Measurements from ENCODE around the gene MAN2A2.
"Not testable (repeated sequence)": the region's sequence is repeated elsewhere in the genome, so short reads cannot be mapped to it uniquely, and the experiment has no call there.

Gene MAN2A2

DNA sequence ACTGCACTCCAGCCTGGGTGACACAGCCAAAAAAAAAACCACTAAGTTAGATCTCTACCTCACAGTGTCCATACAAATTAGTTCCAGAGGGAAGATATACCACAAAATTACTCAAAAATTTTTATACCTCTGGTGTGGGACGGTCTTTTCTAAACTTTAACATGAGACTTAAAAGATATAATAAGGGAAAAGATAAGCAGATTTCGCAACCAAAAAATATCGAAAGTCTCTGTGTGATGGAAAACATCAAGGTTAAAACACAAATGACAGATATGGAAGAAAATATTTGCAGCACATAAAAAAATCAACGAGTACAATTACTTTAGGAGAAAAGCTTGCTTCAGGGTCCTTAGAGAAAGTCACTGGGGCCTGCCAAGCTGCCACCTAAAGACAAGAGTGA is 18.8 kb downstream of the MAN2A2 start:
- CTCF ChIA-PET: interaction anchor here (0.7 to 2.6 kb wide), 4 partner anchors 11 to 274 kb away, joined by 3 to 13 read pairs (median 8); partner anchors contain the start of genes HDDC3, MAN2A2 and UNC45A
- H3K9me3 Mint-ChIP-seq: no peaks in the 10 kb centered on the region
- H3K27me3 Mint-ChIP-seq: no peaks in the 10 kb centered on the region
- peaks cover 56% of the 10 kb centered on the region for H3K36me3 Mint-ChIP-seq
- H3K4me3 Mint-ChIP-seq: no peak overlapping the region
- peaks cover 6% of the 10 kb centered on the region for H3K4me1 Mint-ChIP-seq
- no peak overlapping the region for H3K27ac Mint-ChIP-seq
- no peak for DNase-seq

DNA sequence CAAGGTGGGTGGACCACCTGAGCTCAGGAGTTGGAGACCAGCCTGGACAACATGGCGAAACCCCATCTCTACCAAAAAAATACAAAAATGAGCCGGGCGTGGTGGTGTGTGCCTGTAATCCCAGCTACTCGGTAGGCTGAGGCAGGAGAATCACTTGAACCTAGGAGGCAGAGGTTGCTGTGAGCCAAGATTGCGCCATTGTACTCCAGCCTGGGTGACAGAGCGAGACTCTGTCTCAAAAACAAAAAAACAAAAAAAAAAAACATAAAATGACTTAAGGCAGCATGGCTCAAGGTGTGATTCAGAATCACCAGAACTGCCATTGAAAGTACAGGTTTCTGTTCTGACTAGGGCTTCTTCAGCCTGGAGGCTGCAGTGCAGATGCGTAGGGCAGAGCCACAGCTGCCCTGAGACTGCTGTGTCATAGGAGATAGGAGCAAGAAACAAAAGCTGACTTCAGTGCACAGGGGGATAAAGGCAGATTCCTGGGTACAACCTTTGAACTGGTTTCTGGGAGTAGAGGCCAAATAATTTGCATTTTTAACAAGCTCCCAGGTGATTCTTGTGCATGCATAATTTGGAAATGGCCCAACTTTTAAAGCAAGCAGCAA is 19.7 kb downstream of the MAN2A2 start:
- not testable (repeated sequence) for H3K9me3 Mint-ChIP-seq, H3K27ac Mint-ChIP-seq, H3K27me3 Mint-ChIP-seq, DNase-seq, H3K4me1 Mint-ChIP-seq, H3K4me3 Mint-ChIP-seq
- CTCF ChIA-PET: interaction anchor here (0.7 to 2.6 kb wide), 5 partner anchors 8 to 275 kb away, joined by 3 to 13 read pairs (median 6); partner anchors contain the start of genes HDDC3, MAN2A2 and UNC45A
- peaks cover 48% of the 10 kb centered on the region for H3K36me3 Mint-ChIP-seq

DNA sequence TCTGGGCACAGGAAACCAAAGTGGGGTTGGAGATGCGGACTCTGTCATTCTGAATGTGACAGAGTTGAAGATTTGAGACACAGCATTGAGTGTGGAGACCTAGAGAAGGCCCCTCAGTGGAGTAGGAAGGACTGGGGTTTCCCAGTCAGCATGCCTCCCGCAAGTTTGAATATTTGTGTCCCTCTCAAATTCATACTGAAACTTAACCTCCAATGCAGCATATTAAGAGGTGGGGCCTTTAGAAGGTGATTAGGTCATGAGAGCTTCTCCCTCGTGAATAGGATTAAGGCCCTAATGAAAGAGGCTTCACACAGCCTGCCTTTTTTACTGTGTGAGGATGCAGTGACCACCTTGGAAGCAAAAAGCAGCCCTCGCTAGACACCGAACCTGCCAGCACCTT is 21.3 kb downstream of the MAN2A2 start:
- Mint-ChIP-seq H3K4me3 (no peak overlapping the region), H3K27ac (peak overlapping the region; percentile 28), H3K27me3 (no peaks in the 10 kb centered on the region), H3K36me3 (peaks cover 42% of the 10 kb centered on the region), H3K9me3 (no peaks in the 10 kb centered on the region), H3K4me1 (peaks cover 15% of the 10 kb centered on the region)
- CTCF ChIA-PET: interaction anchor here (1.5 to 2.5 kb wide), 2 partner anchors 10 to 20 kb away, joined by 4 to 10 read pairs; partner anchors contain the start of gene UNC45A
- DNase-seq: no peak

DNA sequence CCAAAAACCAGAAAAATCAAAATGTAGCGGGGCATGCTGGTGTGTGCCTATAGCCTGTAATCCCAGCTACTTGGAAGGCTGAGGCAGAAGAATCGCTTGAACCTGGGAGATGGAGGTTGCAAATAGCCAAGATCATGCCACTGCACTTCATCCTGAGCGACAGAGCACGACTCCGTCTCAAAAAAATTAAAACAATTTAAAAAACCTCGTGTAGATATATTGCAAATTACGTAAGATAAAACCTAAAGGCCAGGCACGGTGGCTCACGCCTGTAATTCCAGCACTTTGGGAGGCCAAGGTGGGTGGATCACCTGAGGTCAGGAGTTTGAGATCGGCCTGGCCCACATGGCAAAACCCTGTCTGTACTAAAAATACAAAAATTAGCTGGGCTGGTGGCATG is 23.7 kb downstream of the MAN2A2 start:
- DNase-seq, H3K4me3 Mint-ChIP-seq, H3K9me3 Mint-ChIP-seq, H3K27me3 Mint-ChIP-seq, H3K27ac Mint-ChIP-seq: not testable (repeated sequence)
- CTCF ChIA-PET: interaction anchor here (1.0 to 1.1 kb wide), 2 partner anchors 21 to 29 kb away, joined by 3 read pairs; no protein-coding TSS in a partner anchor
- H3K36me3 Mint-ChIP-seq: peaks cover 26% of the 10 kb centered on the region
- H3K4me1 Mint-ChIP-seq: peaks cover 37% of the 10 kb centered on the region

DNA sequence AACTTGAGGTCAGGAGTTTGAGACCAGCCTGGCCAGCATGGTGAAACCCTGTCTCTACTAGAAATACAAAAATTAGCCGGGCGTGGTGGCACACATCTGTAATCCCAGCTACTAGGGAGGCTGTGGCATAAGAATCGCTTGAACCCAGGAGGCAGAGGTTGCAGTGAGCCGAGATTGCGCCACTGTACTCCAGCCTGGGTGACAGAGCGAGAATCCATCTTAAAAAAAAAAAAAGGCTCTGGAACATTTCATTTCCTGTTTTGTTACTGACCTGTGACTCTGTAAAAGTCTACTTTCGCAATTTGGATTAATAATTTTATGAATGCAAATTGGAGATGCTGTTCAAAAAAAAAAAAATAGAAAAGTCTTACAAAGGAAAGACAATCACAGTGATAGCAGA is 25.0 kb downstream of the MAN2A2 start:
- CTCF ChIA-PET, H3K27me3 Mint-ChIP-seq, DNase-seq, H3K9me3 Mint-ChIP-seq: not testable (repeated sequence)
- Mint-ChIP-seq H3K36me3 (peaks cover 20% of the 10 kb centered on the region), H3K4me3 (peak overlapping the region; percentile 54), H3K27ac (peak overlapping the region; percentile 74), H3K4me1 (peaks cover 44% of the 10 kb centered on the region)

DNA sequence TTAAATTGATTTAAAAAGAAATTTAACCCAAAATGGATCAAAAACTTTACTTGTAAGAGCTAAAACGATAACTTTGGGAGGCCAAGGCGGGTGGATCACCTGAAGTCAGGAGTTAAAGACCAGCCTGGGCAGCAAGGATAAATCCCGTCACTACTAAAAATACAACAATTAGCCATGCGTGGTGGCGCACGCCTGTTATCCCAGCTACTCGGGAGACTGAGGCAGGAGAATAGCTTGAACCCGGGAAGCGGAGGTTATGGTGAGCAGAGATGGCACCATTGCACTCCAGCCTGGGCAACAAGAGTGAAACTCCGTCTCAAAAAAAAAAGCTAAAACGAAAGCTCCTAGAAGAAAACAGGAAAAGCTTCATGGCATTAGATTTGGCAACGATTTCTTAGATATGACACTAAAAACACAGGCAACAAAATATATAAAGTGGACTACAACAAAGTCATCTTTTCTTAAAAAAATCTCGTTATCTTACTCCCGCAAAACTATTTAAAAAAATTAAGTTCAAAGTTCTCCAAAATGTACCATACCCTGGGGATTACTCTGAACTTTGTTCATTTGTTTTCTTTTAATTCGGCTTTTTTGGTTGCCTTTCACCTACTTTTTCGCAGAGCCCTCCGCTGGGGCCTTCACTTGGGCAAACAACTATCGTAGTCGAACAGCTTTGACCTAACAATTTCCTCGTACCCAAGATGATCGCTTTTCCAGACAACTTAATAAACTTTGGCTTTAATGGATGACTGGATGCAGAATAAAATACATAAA is 26.3 kb downstream of the MAN2A2 start:
- Mint-ChIP-seq H3K4me3 (peak overlapping the region; percentile 98), H3K27me3 (no peaks in the 10 kb centered on the region), H3K36me3 (peaks cover 14% of the 10 kb centered on the region), H3K9me3 (no peaks in the 10 kb centered on the region), H3K27ac (peak overlapping the region; percentile 100), H3K4me1 (peaks cover 57% of the 10 kb centered on the region)
- DNase-seq: no peak
- CTCF ChIA-PET: interaction anchor here (1.0 to 8.1 kb wide), 2 partner anchors 26 to 636 kb away, joined by 3 to 160 read pairs; partner anchors contain the start of gene MAN2A2

DNA sequence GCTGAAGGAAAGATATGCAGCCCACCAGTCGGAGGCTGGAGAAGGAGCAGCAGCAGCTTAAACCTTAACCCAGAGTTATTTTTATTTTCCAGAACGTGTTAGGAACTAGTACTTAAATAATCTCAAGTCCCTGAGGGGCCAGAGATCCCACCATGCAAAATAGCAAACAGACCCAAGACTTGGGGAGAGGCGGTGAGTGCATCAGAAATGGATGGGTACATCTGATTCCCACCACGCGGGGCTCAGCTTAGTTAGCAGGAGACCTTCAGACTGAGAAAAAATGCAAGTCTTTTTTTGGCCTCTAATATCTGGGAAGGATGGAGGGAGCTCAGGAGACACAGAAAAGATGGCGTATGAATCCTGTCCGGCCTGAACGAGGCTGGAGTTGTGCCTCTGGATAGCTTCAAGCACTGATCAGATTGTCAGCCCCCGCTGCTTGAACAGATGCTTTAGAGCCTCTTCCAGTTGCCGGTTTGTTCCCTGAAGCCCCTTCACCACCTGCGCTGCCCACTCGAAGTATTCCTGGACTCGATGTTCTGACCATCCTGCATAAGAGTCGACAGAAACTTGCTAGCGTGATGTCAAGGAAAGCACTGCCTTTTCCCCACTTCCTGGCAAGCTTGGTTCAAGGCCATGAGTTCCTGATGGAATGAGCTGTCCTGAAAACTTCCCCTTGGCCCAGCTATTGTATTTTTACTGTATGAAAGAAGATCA is 27.9 kb downstream of the MAN2A2 start:
- DNase-seq: no peak
- Mint-ChIP-seq H3K4me3 (peak overlapping the region; percentile 98), H3K27ac (peak overlapping the region; percentile 100), H3K9me3 (no peaks in the 10 kb centered on the region), H3K27me3 (no peaks in the 10 kb centered on the region), H3K36me3 (peaks cover 12% of the 10 kb centered on the region), H3K4me1 (peaks cover 60% of the 10 kb centered on the region)
- CTCF ChIA-PET: interaction anchor here (0.6 to 8.1 kb wide), 29 partner anchors 8 to 700 kb away, joined by 3 to 160 read pairs (median 6); partner anchors contain the start of genes FES, MAN2A2 and RCCD1

DNA sequence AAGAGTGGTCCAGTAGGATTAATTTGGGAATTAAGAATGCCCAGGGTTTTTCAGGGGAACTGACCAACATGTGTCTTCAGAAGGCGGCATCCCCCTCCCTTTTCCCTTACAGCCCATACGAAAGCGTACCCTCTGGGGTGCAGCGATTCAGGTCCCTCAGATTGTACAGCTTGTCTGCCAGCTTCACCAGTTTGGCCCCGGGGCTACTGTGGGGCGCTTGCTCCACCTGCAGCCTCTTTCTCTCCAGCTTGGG is 28.4 kb downstream of the MAN2A2 start:
- CTCF ChIA-PET: interaction anchor here (0.8 to 8.1 kb wide), 29 partner anchors 8 to 701 kb away, joined by 3 to 160 read pairs (median 6); partner anchors contain the start of genes FES, MAN2A2 and RCCD1
- peaks cover 17% of the 10 kb centered on the region for H3K36me3 Mint-ChIP-seq
- peak overlapping the region; percentile 98 for H3K4me3 Mint-ChIP-seq
- H3K4me1 Mint-ChIP-seq: peaks cover 65% of the 10 kb centered on the region
- H3K9me3 Mint-ChIP-seq: no peaks in the 10 kb centered on the region
- peak overlapping the region; percentile 100 for H3K27ac Mint-ChIP-seq
- no peaks in the 10 kb centered on the region for H3K27me3 Mint-ChIP-seq
- DNase-seq: no peak

DNA sequence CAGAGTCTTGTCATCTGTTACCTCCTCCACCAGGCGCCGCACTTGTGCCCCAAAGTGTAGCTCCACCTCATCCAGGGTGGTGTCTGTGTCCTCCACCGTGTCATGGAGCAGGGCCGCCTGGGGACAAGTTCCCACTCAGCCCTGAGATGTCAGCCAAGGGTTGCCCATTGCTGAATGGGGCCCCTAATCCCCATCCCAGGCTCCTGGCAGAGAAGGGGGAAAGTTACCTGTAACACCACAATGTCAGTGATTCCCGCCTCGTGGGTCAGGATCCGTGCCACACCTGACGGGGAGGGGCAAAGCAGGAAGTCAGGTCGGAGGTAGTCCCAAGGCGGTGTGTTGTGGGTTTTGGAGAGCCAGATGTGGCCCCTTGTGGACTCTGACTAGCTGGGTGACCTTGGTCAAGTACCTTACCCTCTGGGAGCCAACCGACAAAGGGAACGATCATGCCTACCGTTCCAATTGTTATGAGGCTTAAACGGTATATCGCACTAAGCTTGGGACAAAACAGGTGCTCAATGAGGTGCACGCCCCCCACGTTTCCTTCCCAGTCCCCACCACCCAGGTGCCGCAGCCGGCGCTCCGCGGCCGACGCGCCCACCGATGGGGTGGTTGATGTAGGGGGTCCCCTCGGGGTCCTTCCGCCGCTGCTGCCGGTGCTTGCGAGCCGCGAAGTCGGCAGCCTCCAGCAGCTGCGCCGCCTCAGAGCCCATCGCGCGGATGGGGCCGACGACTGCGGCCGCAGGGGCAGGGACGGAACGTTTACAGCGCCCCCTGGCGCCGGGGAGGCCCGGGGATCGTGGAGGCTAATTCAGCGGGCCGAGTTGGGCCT is 28.9 kb downstream of the MAN2A2 start, which contains the start of gene HDDC3:
HDDC3 (minus strand) TSS at position 722 of the 832 bp plus-strand sequence; CDS start at position 713, 9 bp downstream.
- H3K4me3 Mint-ChIP-seq: peak within 1 kb of the TSS; percentile 98
- peak; percentile 93 for DNase-seq
- peaks cover 70% of the 10 kb centered on the region for H3K4me1 Mint-ChIP-seq
- CTCF ChIA-PET: interaction anchor here (0.6 to 8.1 kb wide), 43 partner anchors 8 to 701 kb away, joined by 3 to 160 read pairs (median 4); partner anchors contain the start of genes FES, MAN2A2 and RCCD1
- H3K27me3 Mint-ChIP-seq: no peaks in the 10 kb centered on the region
- no peaks in the 10 kb centered on the region for H3K9me3 Mint-ChIP-seq
- peaks cover 21% of the 10 kb centered on the region for H3K36me3 Mint-ChIP-seq
- peak within 1 kb of the TSS; percentile 100 for H3K27ac Mint-ChIP-seq

DNA sequence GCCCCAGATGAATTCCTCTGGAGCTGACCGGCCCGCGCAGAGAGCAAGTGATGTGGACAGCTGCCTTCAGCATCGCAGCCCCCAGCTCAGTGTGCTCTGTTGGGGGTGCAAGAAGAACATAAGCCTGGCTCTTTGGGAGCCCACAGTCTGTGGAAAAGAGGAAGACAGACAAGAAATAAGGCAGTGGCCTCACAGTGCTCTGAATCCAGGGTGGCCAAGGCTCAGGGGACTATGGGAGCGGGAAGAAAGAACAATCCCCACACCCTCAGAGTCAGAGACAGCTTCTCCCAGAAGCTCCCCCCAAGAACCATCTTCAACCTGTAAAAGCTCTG is 29.5 kb downstream of the MAN2A2 start:
- Mint-ChIP-seq H3K9me3 (no peaks in the 10 kb centered on the region), H3K4me3 (peak overlapping the region; percentile 98), H3K27me3 (no peaks in the 10 kb centered on the region), H3K4me1 (peaks cover 71% of the 10 kb centered on the region), H3K36me3 (peaks cover 21% of the 10 kb centered on the region), H3K27ac (peak overlapping the region; percentile 100)
- DNase-seq: no peak
- CTCF ChIA-PET: interaction anchor here (0.6 to 8.1 kb wide), 36 partner anchors 10 to 700 kb away, joined by 3 to 160 read pairs (median 5); partner anchors contain the start of genes FES, MAN2A2 and RCCD1

DNA sequence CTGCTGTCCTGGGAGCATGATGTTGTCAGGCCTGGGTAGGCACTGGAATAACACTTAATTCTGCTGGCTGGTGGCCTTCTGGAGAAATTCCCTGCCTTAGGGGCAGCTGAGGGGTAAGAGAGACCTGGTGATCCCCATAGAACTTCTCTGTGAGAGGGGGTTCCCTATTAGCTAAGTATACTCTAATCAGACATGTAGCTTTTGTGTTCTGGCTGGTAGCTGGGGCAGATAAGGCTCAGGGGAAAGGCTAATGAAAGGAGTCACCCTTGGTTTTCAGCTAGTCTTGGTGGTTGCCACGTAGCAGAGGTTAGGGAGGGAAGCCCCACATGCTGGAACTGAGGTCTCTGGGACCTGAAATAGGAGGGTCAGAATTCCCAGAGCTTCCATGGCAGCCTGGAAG is 30.2 kb downstream of the MAN2A2 start:
- H3K4me1 Mint-ChIP-seq: peaks cover 70% of the 10 kb centered on the region
- peak overlapping the region; percentile 38 for H3K4me3 Mint-ChIP-seq
- no peaks in the 10 kb centered on the region for H3K27me3 Mint-ChIP-seq
- peaks cover 21% of the 10 kb centered on the region for H3K36me3 Mint-ChIP-seq
- DNase-seq: no peak
- CTCF ChIA-PET: interaction anchor here (0.8 to 8.1 kb wide), 30 partner anchors 9 to 700 kb away, joined by 3 to 160 read pairs (median 4); partner anchors contain the start of genes FES, MAN2A2 and RCCD1
- no peaks in the 10 kb centered on the region for H3K9me3 Mint-ChIP-seq
- H3K27ac Mint-ChIP-seq: peak overlapping the region; percentile 100

DNA sequence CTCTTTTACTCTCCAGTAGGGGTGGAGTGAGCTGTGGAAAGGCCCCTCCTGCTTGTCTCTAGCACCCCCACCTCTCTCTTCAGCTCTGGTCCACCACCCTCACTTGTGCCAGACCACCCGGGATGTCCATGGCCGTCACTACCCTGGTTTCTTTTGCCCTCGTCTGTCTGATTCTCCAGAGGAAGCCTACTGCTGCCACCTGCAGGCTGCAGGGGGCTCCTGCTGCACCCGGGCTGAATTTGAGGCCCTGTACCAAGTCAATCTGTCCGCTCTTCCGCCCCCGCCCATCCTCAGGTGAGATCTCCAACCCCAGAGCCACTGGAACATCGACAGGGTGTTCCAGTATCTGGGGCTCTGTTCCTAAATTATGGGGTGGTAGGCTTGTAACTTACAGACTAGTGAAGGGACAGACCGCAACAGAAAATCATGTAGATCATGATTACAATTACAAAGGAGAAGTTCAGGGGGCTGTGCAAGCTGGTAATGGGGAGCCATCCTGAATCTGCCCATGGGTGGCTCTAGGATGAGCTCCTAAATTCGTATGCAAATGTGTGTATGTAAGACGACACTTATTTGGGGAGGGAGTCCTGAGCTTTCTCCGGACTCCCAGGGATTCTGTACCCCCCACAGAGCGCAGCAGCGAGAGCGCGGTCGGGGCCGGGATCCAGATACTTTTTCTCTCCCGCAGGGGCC is 31.3 kb downstream of the MAN2A2 start:
- Mint-ChIP-seq H3K27ac (peak overlapping the region; percentile 100), H3K4me1 (peaks cover 61% of the 10 kb centered on the region), H3K36me3 (peaks cover 20% of the 10 kb centered on the region), H3K4me3 (peak overlapping the region; percentile 83), H3K27me3 (no peaks in the 10 kb centered on the region), H3K9me3 (no peaks in the 10 kb centered on the region)
- DNase-seq: peak; percentile 93
- CTCF ChIA-PET: interaction anchor here (0.6 to 8.1 kb wide), 27 partner anchors 8 to 641 kb away, joined by 3 to 160 read pairs (median 5); partner anchors contain the start of genes FES, MAN2A2 and RCCD1
